K562 (cell line): ENCODE measurements around the gene SKIC8.

ENCODE experiments used
- CBX5 ChIP-seq: IDR thresholded peaks from 2 replicates; pipeline ENCODE4 v1.6.1; 2014; ENCODE audit warnings: low read depth, borderline replicate concordance
- CTCF ChIP-seq, 3 experiments: IDR thresholded peaks in 2 of 3; conservative IDR thresholded peaks in 1 of 3; 2 replicates each; pipeline ENCODE4 v1.5.1; 2011 to 2012; ENCODE audit warnings: low read length in 3 of 3, mild to moderate bottlenecking in 3 of 3, control low read depth in 2 of 3, improper control_type of control experiment in 1 of 3, inconsistent platforms in 1 of 3, low read depth in 1 of 3, mixed read lengths in 1 of 3, moderate library complexity in 1 of 3; ENCODE audit not compliant: insufficient read depth in 2 of 3
- FOXK2 ChIP-seq, 2 experiments: fragments of 450-650 bp; IDR thresholded peaks in 1 of 2; conservative IDR thresholded peaks in 1 of 2; 2 replicates each; pipeline ENCODE4 v1.6.1; 2016; ENCODE audit warnings: low read depth in 2 of 2, mild to moderate bottlenecking in 1 of 2
- MEIS2 ChIP-seq: fragments of 450-650 bp; IDR thresholded peaks from 2 replicates; pipeline ENCODE4 v1.6.1; 2014; ENCODE audit warnings: mild to moderate bottlenecking; ENCODE audit not compliant: partially characterized antibody
- RAD21 ChIP-seq, 2 experiments: fragments of 250-450 bp in 1 of 2; fragments of 450-650 bp in 1 of 2; sonication (Bioruptor Pico) in 1 of 2; formaldehyde crosslinking in 1 of 2; IDR thresholded peaks in 1 of 2; conservative IDR thresholded peaks in 1 of 2; 2 replicates each; pipeline versions ENCODE4 v1.4.0 to v1.8.0; 2020 to 2022; ENCODE audit warnings: mild to moderate bottlenecking in 2 of 2, moderate library complexity in 1 of 2
- RCOR1 ChIP-seq, 2 experiments: IDR thresholded peaks; 2 replicates each; pipeline ENCODE4 v1.6.1; 2012; ENCODE audit warnings: low read depth in 2 of 2, low read length in 2 of 2, borderline replicate concordance in 1 of 2, improper control_type of control experiment in 1 of 2
- SP1 ChIP-seq: sonication (generic); formaldehyde crosslinking; IDR thresholded peaks from 2 replicates; pipeline ENCODE4 v1.8.1; 2022; ENCODE audit warnings: mild to moderate bottlenecking, missing genetic modification reagents
- SRF ChIP-seq, 2 experiments: fragments of 250-450, 450-650 bp in 1 of 2; sonication (Bioruptor Pico) in 1 of 2; sonication (generic) in 1 of 2; formaldehyde crosslinking; IDR thresholded peaks; 2 replicates each; pipeline versions ENCODE4 v1.5.0 to v1.5.1; 2020 to 2022; ENCODE audit warnings: mild to moderate bottlenecking in 1 of 2, missing genetic modification reagents in 1 of 2
- ZBTB17 ChIP-seq: fragments of 450-650 bp; formaldehyde crosslinking; IDR thresholded peaks from 2 replicates; pipeline ENCODE4 v1.4.0; 2020; ENCODE audit warnings: mild to moderate bottlenecking
- ZNF324 ChIP-seq: fragments of 250-450 bp; sonication (Bioruptor Pico); IDR thresholded peaks from 2 replicates; pipeline ENCODE4 v1.4.0; 2020; ENCODE audit warnings: mild to moderate bottlenecking
- TF ChIP-seq, protein P1 (sequence below): fragments of 250-450 bp; sonication (Bioruptor Pico); IDR thresholded peaks from 2 replicates; pipeline ENCODE4 v1.4.0; 2020

GRCh38 chr15:78322724-78323521, 23.5 kb upstream of the SKIC8 start:
- TF ChIP-seq CTCF (IDR thresholded peaks at IDR 0.05 in 2 of 3, conservative IDR thresholded peaks at IDR 0.05 in 1 of 3; ENCODE audit: insufficient read depth in 2 of 3, low read depth in 1 of 3, low read length in 3 of 3) (no peak), RAD21 (CRISPR knock-in tag; conservative IDR thresholded peaks at IDR 0.05 in 1 of 2, IDR thresholded peaks at IDR 0.05 in 1 of 2) (no peak), SRF (CRISPR knock-in tag; IDR thresholded peaks at IDR 0.05) (no peak), FOXK2 (conservative IDR thresholded peaks at IDR 0.05 in 1 of 2, IDR thresholded peaks at IDR 0.05 in 1 of 2; ENCODE audit: low read depth in 2 of 2) (no peak), MEIS2 (no peak), SP1 (CRISPR knock-in tag) (no peak), ZNF324 (CRISPR knock-in tag) (no peak), CBX5 (no peak), RCOR1 (IDR thresholded peaks at IDR 0.05; ENCODE audit: borderline replicate concordance in 1 of 2, low read depth in 2 of 2, low read length in 2 of 2) (no peak), ZBTB17 (no peak)
- TF ChIP-seq, protein P1, sequence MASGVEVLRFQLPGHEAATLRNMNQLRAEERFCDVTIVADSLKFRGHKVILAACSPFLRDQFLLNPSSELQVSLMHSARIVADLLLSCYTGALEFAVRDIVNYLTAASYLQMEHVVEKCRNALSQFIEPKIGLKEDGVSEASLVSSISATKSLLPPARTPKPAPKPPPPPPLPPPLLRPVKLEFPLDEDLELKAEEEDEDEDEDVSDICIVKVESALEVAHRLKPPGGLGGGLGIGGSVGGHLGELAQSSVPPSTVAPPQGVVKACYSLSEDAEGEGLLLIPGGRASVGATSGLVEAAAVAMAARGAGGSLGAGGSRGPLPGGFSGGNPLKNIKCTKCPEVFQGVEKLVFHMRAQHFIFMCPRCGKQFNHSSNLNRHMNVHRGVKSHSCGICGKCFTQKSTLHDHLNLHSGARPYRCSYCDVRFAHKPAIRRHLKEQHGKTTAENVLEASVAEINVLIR (CRISPR knock-in tag): no peak
